Breast epithelium (tissue), 4 donors: Measurements from ENCODE around the gene CYBC1. TPM values are rescaled to one million over a fixed set of nuclear protein-coding genes. Genes with fewer than 3 reads are reported as not detected.

ENCODE experiments used
- DNase-seq, 2 donors: peaks; one replicate each; pipeline ENCODE4 v3.0.0-alpha.2; 2019; ENCODE audit warnings: low spot score in 2 of 2
- H3K27ac ChIP-seq, 2 donors: fragments of 200-600 bp; sonication (generic) in 1 of 2; one replicate each; pipeline ENCODE4 v1.5.1; 2016 to 2019; ENCODE audit warnings: mild to moderate bottlenecking in 1 of 2
- H3K27me3 ChIP-seq, 2 donors: fragments of 200-600 bp; sonication (generic) in 1 of 2; one replicate each; pipeline versions ENCODE4 v1.5.1 to v1.6.0; 2017 to 2019; ENCODE audit warnings: control low read depth in 1 of 2, mild to moderate bottlenecking in 1 of 2
- H3K36me3 ChIP-seq: fragments of 200-600 bp; one replicate; pipeline ENCODE4 v1.5.1; 2019
- H3K4me1 ChIP-seq, 2 donors: fragments of 200-600 bp; sonication (generic); one replicate each; pipeline ENCODE4 v1.5.1; 2016 to 2019; ENCODE audit warnings: control low read depth in 1 of 2
- H3K4me3 ChIP-seq, 3 donors: fragments of 200-600 bp; sonication (generic); 1 replicate in 2 of 3; 2 replicates in 1 of 3; pipeline ENCODE4 v1.5.1; 2016 to 2019; ENCODE audit warnings: mild to moderate bottlenecking in 3 of 3, moderate library complexity in 2 of 3
- H3K9me3 ChIP-seq, 2 donors: fragments of 200-600 bp; sonication (generic) in 1 of 2; one replicate each; pipeline ENCODE4 v1.5.1; 2016 to 2019; ENCODE audit warnings: control low read depth in 1 of 2
- CTCF ChIP-seq, 3 donors: fragments of 450-650 bp; IDR thresholded peaks; one replicate each; pipeline ENCODE4 v1.5.1; 2016 to 2017; ENCODE audit warnings: antibody characterized with exemption in 3 of 3, mild to moderate bottlenecking in 3 of 3, moderate library complexity in 3 of 3
- POLR2A ChIP-seq: fragments of 450-650 bp; IDR thresholded peaks from one replicate; pipeline ENCODE4 v1.6.1; 2016; ENCODE audit warnings: antibody characterized with exemption, mild to moderate bottlenecking, moderate library complexity
- POLR2AphosphoS5 ChIP-seq, 3 donors: sonication (generic); formaldehyde crosslinking; IDR thresholded peaks; one replicate each; pipeline ENCODE4 v1.6.1; 2017; ENCODE audit warnings: antibody characterized with exemption in 3 of 3
- intact Hi-C: fragments of 100-400 bp; cut with DNase I; formaldehyde crosslinking; loops from one replicate; pipeline ENCODE4 v1.15.1; 2023; ENCODE audit warnings: low total_unique reads
- total RNA-seq, 3 donors: library from RNA; depleted of rRNA; stranded (reverse); fragments of >200 nt; gene quantifications; one replicate each; pipeline ENCODE4 v1.1.0, GENCODE V29; 2016

Gene CYBC1
- total RNA-seq, 3 donors from 2014 or later: 54.7 to 71.4 (median 61.9) TPM

GRCh38 chr17:82399041-82399441 lies 51.5 kb downstream of the CYBC1 start:
- TF ChIP-seq POLR2AphosphoS5 (IDR thresholded peaks at IDR 0.05) (peak in 2 of 3 donors; percentile 18 to 58), POLR2A (no peak), CTCF (IDR thresholded peaks at IDR 0.05) (no peak)
- Histone ChIP-seq H3K27me3 (no peaks in the 10 kb centered on the region), H3K9me3 (no peaks in the 10 kb centered on the region), H3K36me3 (peaks cover 6% of the 10 kb centered on the region), H3K27ac (peak overlapping the region in 1 of 2 donors; percentile 78), H3K4me3 (peak overlapping the region in 1 of 3 donors; percentile 8), H3K4me1 (no peaks in the 10 kb centered on the region)
- peak in 1 of 2 donors; percentile 46 for DNase-seq
- intact Hi-C loops: no loop called here

- no peaks in the 10 kb centered on the region for H3K4me1 ChIP-seq
- no peaks in the 10 kb centered on the region for H3K9me3 ChIP-seq
- H3K4me3 ChIP-seq: peak overlapping the region in 2 of 3 donors; percentile 9 to 31
- H3K27me3 ChIP-seq: no peaks in the 10 kb centered on the region
- intact Hi-C loops: no loop called here
- H3K36me3 ChIP-seq: no peaks in the 10 kb centered on the region
- H3K27ac ChIP-seq: peak overlapping the region; percentile 50 to 72
- DNase-seq: no peak
- TF ChIP-seq CTCF (IDR thresholded peaks at IDR 0.05) (no peak), POLR2AphosphoS5 (IDR thresholded peaks at IDR 0.05) (no peak), POLR2A (no peak)
These were observed 52.9 kb downstream of the CYBC1 start for GRCh38 chr17:82397449-82398335.

- no peak for DNase-seq
- intact Hi-C loops: no loop called here
- Histone ChIP-seq H3K4me3 (peak overlapping the region in 2 of 3 donors; percentile 9 to 34), H3K9me3 (no peaks in the 10 kb centered on the region), H3K27ac (peak overlapping the region; percentile 50 to 72), H3K4me1 (no peaks in the 10 kb centered on the region), H3K27me3 (no peaks in the 10 kb centered on the region), H3K36me3 (no peaks in the 10 kb centered on the region)
- no peak for TF ChIP-seq POLR2A
- no peak for TF ChIP-seq CTCF (IDR thresholded peaks at IDR 0.05)
- no peak for TF ChIP-seq POLR2AphosphoS5 (IDR thresholded peaks at IDR 0.05)
These were observed 53.7 kb downstream of the CYBC1 start for GRCh38 chr17:82396601-82397435.

GRCh38 chr17:82394278-82394677 lies 56.3 kb downstream of the CYBC1 start:
- H3K4me3 ChIP-seq: no peak overlapping the region
- H3K9me3 ChIP-seq: no peaks in the 10 kb centered on the region
- no peaks in the 10 kb centered on the region for H3K4me1 ChIP-seq
- H3K27ac ChIP-seq: no peak overlapping the region
- intact Hi-C loops: no loop called here
- H3K36me3 ChIP-seq: no peaks in the 10 kb centered on the region
- no peak for DNase-seq
- TF ChIP-seq POLR2AphosphoS5 (IDR thresholded peaks at IDR 0.05): no peak
- TF ChIP-seq CTCF (IDR thresholded peaks at IDR 0.05): no peak
- no peak for TF ChIP-seq POLR2A
- no peaks in the 10 kb centered on the region for H3K27me3 ChIP-seq

- Histone ChIP-seq H3K27me3 (peaks cover 0 to 4% of the 10 kb centered on the region in 2 donors), H3K27ac (no peak overlapping the region), H3K36me3 (no peaks in the 10 kb centered on the region), H3K4me1 (no peaks in the 10 kb centered on the region), H3K4me3 (no peak overlapping the region), H3K9me3 (no peaks in the 10 kb centered on the region)
- TF ChIP-seq POLR2AphosphoS5 (IDR thresholded peaks at IDR 0.05) (no peak), CTCF (IDR thresholded peaks at IDR 0.05) (no peak), POLR2A (no peak)
- DNase-seq: no peak
- intact Hi-C loops: no loop called here
These were observed 57.6 kb downstream of the CYBC1 start for GRCh38 chr17:82392941-82393340.
